ENCODE measurements around the gene C10orf105.

Gene C10orf105

GRCh38 chr10:71737834-71738197 is 18.2 kb upstream of the C10orf105 start:
- in situ Hi-C loops (cut with MboI; ENCODE audit: low sequenced_read_pairs), result no loop called here

GRCh38 chr10:71737001-71737833 is 17.6 kb upstream of the C10orf105 start:
- in situ Hi-C loops (cut with MboI; ENCODE audit: low sequenced_read_pairs), result no loop called here

GRCh38 chr10:71736570-71736952 is 17.0 kb upstream of the C10orf105 start:
- in situ Hi-C loops (cut with MboI; ENCODE audit: low sequenced_read_pairs), result no loop called here

GRCh38 chr10:71735709-71736569 is 16.4 kb upstream of the C10orf105 start:
- in situ Hi-C loops (cut with MboI; ENCODE audit: low sequenced_read_pairs), result no loop called here

GRCh38 chr10:71734797-71735196 is 15.2 kb upstream of the C10orf105 start:
- in situ Hi-C loops (cut with MboI; ENCODE audit: low sequenced_read_pairs), result no loop called here

- in situ Hi-C loops (cut with MboI; ENCODE audit: low sequenced_read_pairs), result no loop called here
Measured at GRCh38 chr10:71731791-71732190, 12.2 kb upstream of the C10orf105 start.

- in situ Hi-C loops (cut with MboI; ENCODE audit: low sequenced_read_pairs), result no loop called here
Measured at GRCh38 chr10:71729161-71729636, 9.6 kb upstream of the C10orf105 start.

GRCh38 chr10:71727738-71728737 is 8.5 kb upstream of the C10orf105 start:
- in situ Hi-C loops (cut with MboI; ENCODE audit: low sequenced_read_pairs), result no loop called here

GRCh38 chr10:71727105-71727737 is 7.6 kb upstream of the C10orf105 start:
- in situ Hi-C loops (cut with MboI; ENCODE audit: low sequenced_read_pairs), result no loop called here

GRCh38 chr10:71726580-71727104 is 7.1 kb upstream of the C10orf105 start:
- in situ Hi-C loops (cut with MboI; ENCODE audit: low sequenced_read_pairs), result no loop called here

- in situ Hi-C loops (cut with MboI; ENCODE audit: low sequenced_read_pairs), result no loop called here
Measured at GRCh38 chr10:71725998-71726579, 6.5 kb upstream of the C10orf105 start.

GRCh38 chr10:71725249-71725648 is 5.7 kb upstream of the C10orf105 start:
- in situ Hi-C loops (cut with MboI; ENCODE audit: low sequenced_read_pairs), result no loop called here

- in situ Hi-C loops (cut with MboI; ENCODE audit: low sequenced_read_pairs), result no loop called here
Measured at GRCh38 chr10:71724539-71724938, 5.0 kb upstream of the C10orf105 start.

GRCh38 chr10:71723311-71723710 is 3.7 kb upstream of the C10orf105 start:
- in situ Hi-C loops (cut with MboI; ENCODE audit: low sequenced_read_pairs), result no loop called here

GRCh38 chr10:71722849-71723248 is 3.3 kb upstream of the C10orf105 start:
- in situ Hi-C loops (cut with MboI; ENCODE audit: low sequenced_read_pairs), result no loop called here

- in situ Hi-C loops (cut with MboI; ENCODE audit: low sequenced_read_pairs), result no loop called here
Measured at GRCh38 chr10:71721313-71721712, 1.7 kb upstream of the C10orf105 start.

- in situ Hi-C loops (cut with MboI; ENCODE audit: low sequenced_read_pairs), result no loop called here
Measured at GRCh38 chr10:71720288-71720687, 710 bp upstream of the C10orf105 start.

GRCh38 chr10:71719042-71719441 is 536 bp downstream of the C10orf105 start:
- in situ Hi-C loops (cut with MboI; ENCODE audit: low sequenced_read_pairs), result no loop called here

- in situ Hi-C loops (cut with MboI; ENCODE audit: low sequenced_read_pairs), result no loop called here
Measured at GRCh38 chr10:71718165-71718698, 1.3 kb downstream of the C10orf105 start.

Measured in hTERT RPE-1 (cell line).